Panc1 (cell line): Measurements from ENCODE around the gene DCLK2. TPM values are rescaled to one million over a fixed set of nuclear protein-coding genes. Genes with fewer than 3 reads are reported as not detected.

Experiments used
- ATAC-seq: fragments of 200-7000 bp; cut with Tn5 transposase; 2 replicates; pipeline ENCODE4 v1.9.1; 2020; ENCODE audit warnings: mild to moderate bottlenecking, moderate library complexity
- BruUV-seq: library from RNA; stranded (reverse); fragments of 400-500 nt; replicated peaks from 2 replicates; lab custom pipeline; 2021; lab: Mats Ljungman, UMichigan
- CTCF ChIA-PET: fragments of 300-600 bp; sonication (Branson Sonifier 250); formaldehyde crosslinking; loops from one replicate; lab custom pipeline; 2022; ENCODE audit warnings: antibody characterized with exemption; lab: Charles Lee
- POLR2A ChIA-PET: fragments of 300-600 bp; sonication (Branson Sonifier 250); formaldehyde crosslinking; loops from one replicate; lab custom pipeline; 2022; ENCODE audit warnings: antibody characterized with exemption; lab: Charles Lee
- DNase-seq: peaks from one replicate; pipeline ENCODE4 v3.0.0-alpha.2; 2010; ENCODE audit warnings: low read depth, low spot score
- H3K27ac ChIP-seq: 2 replicates; pipeline ENCODE4 v1.5.1; 2011; ENCODE audit warnings: mild to moderate bottlenecking, low read length, inconsistent platforms
- H3K27me3 ChIP-seq: fragments of 200-500 bp; sonication (Bioruptor generic); 2 replicates; pipeline ENCODE4 v1.6.0; 2014; ENCODE audit warnings: low read length, inconsistent platforms; ENCODE audit not compliant: control insufficient read depth, insufficient read depth
- H3K36me3 ChIP-seq: fragments of 200-500 bp; sonication (Bioruptor generic); 2 replicates; pipeline ENCODE4 v1.5.1; 2014; ENCODE audit warnings: inconsistent platforms, mild to moderate bottlenecking, low read length, moderate library complexity; ENCODE audit not compliant: control insufficient read depth, insufficient read depth
- H3K4me1 ChIP-seq: 2 replicates; pipeline ENCODE4 v1.5.1; 2011; ENCODE audit warnings: inconsistent platforms, mild to moderate bottlenecking, low read length, moderate library complexity; ENCODE audit not compliant: control insufficient read depth, insufficient read depth
- H3K4me3 ChIP-seq, 2 experiments: 2 replicates each; pipeline ENCODE4 v1.5.1; 2011 to 2012; ENCODE audit warnings: low read depth in 2 of 2, low read length in 2 of 2, mild to moderate bottlenecking in 2 of 2, inconsistent platforms in 1 of 2, moderate library complexity in 1 of 2
- H3K9me3 ChIP-seq: fragments of 200-500 bp; sonication (Bioruptor generic); 2 replicates; pipeline ENCODE4 v1.5.1; 2014; ENCODE audit warnings: low read depth, mild to moderate bottlenecking, inconsistent platforms, low read length, moderate library complexity; ENCODE audit not compliant: control insufficient read depth, insufficient read depth
- CTCF ChIP-seq: fragments of 450-650 bp; IDR thresholded peaks from 2 replicates; pipeline ENCODE4 v1.5.1; 2017; ENCODE audit warnings: mild to moderate bottlenecking
- POLR2AphosphoS5 ChIP-seq: IDR thresholded peaks from 2 replicates; pipeline ENCODE4 v1.6.1; 2012; ENCODE audit warnings: mild to moderate bottlenecking, low read depth, low read length, moderate library complexity
- REST ChIP-seq, 2 experiments: IDR thresholded peaks; 2 replicates each; pipeline ENCODE4 v1.6.1; 2011 to 2012; ENCODE audit warnings: low read depth in 2 of 2, control low read depth in 1 of 2, low read length in 1 of 2, mild to moderate bottlenecking in 1 of 2, moderate library complexity in 1 of 2; ENCODE audit not compliant: insufficient read depth in 1 of 2
- SIN3A ChIP-seq: IDR thresholded peaks from 2 replicates; pipeline ENCODE4 v1.6.1; 2012; ENCODE audit warnings: low read depth, mild to moderate bottlenecking, low read length, moderate library complexity, borderline replicate concordance; ENCODE audit not compliant: insufficient read depth
- TCF7L2 ChIP-seq: IDR thresholded peaks from 2 replicates; pipeline ENCODE4 v1.6.1; 2011; ENCODE audit warnings: mild to moderate bottlenecking, low read depth, low read length, inconsistent platforms
- in situ Hi-C: cut with HindIII; loops from 2 replicates; pipeline ENCODE4 v1.10.0; 2016; ENCODE audit warnings: low sequenced_read_pairs, low pct_unique_long_range_greater_than_20kb
- intact Hi-C: fragments of 100-400 bp; cut with micrococcal nuclease; formaldehyde crosslinking; loops from one replicate; pipeline ENCODE4 v1.10.0; 2022; ENCODE audit not compliant: unreplicated experiment
- total RNA-seq: library from RNA; stranded (reverse); gene quantifications from one replicate; pipeline ENCODE4 v1.2.1, GENCODE V29; 2021; ENCODE audit not compliant: unreplicated experiment

The DCLK2 gene
- total RNA-seq, 1 experiment from 2014 or later = 9.5 TPM

- no peak for DNase-seq
- POLR2A ChIA-PET = no interaction called here
- no peak for TF ChIP-seq TCF7L2
- TF ChIP-seq SIN3A = no peak
- TF ChIP-seq REST (IDR thresholded peaks at IDR 0.05; ENCODE audit: insufficient read depth in 1 of 2, low read depth in 2 of 2, low read length in 1 of 2) = no peak
- TF ChIP-seq CTCF = no peak
- TF ChIP-seq POLR2AphosphoS5 = no peak
- no peak for ATAC-seq
- H3K4me3 ChIP-seq = no peak overlapping the region
- H3K9me3 ChIP-seq = no peaks in the 10 kb centered on the region
- H3K27ac ChIP-seq = no peak overlapping the region
- no TSS peak for BruUV-seq
- no peaks in the 10 kb centered on the region for H3K27me3 ChIP-seq
- CTCF ChIA-PET = no interaction called here
- in situ Hi-C loops = no loop called here
- H3K36me3 ChIP-seq = no peaks in the 10 kb centered on the region
- intact Hi-C loops = no loop called here
- H3K4me1 ChIP-seq = no peaks in the 10 kb centered on the region
These were observed 208.4 kb downstream of the DCLK2 start for GRCh38 chr4:150286656-150287055.

- no TSS peak for BruUV-seq
- ATAC-seq (no peak), DNase-seq (no peak)
- H3K4me1 ChIP-seq = no peaks in the 10 kb centered on the region
- H3K36me3 ChIP-seq = no peaks in the 10 kb centered on the region
- no peaks in the 10 kb centered on the region for H3K27me3 ChIP-seq
- H3K27ac ChIP-seq = no peak overlapping the region
- H3K9me3 ChIP-seq = no peaks in the 10 kb centered on the region
- in situ Hi-C loops (no loop called here), intact Hi-C loops (no loop called here)
- no peak overlapping the region for H3K4me3 ChIP-seq
- TF ChIP-seq SIN3A (no peak), POLR2AphosphoS5 (no peak), TCF7L2 (no peak), REST (IDR thresholded peaks at IDR 0.05; ENCODE audit: insufficient read depth in 1 of 2, low read depth in 2 of 2, low read length in 1 of 2) (no peak), CTCF (no peak)
- POLR2A ChIA-PET = no interaction called here
- CTCF ChIA-PET = no interaction called here
These were observed 211.0 kb downstream of the DCLK2 start for GRCh38 chr4:150289198-150289597.
